ENCODE measurements around the gene MAD1L1.

GRCh38 chr7:1990001-1990670 is 242.6 kb downstream of the MAD1L1 start:
- no peak for TF ChIP-seq POLR2AphosphoS5 (IDR thresholded peaks at IDR 0.05)
- TF ChIP-seq, protein P1, sequence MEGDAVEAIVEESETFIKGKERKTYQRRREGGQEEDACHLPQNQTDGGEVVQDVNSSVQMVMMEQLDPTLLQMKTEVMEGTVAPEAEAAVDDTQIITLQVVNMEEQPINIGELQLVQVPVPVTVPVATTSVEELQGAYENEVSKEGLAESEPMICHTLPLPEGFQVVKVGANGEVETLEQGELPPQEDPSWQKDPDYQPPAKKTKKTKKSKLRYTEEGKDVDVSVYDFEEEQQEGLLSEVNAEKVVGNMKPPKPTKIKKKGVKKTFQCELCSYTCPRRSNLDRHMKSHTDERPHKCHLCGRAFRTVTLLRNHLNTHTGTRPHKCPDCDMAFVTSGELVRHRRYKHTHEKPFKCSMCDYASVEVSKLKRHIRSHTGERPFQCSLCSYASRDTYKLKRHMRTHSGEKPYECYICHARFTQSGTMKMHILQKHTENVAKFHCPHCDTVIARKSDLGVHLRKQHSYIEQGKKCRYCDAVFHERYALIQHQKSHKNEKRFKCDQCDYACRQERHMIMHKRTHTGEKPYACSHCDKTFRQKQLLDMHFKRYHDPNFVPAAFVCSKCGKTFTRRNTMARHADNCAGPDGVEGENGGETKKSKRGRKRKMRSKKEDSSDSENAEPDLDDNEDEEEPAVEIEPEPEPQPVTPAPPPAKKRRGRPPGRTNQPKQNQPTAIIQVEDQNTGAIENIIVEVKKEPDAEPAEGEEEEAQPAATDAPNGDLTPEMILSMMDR (IDR thresholded peaks at IDR 0.05): no peak
- no peak for TF ChIP-seq EP300 (IDR thresholded peaks at IDR 0.05)
